Smooth muscle cell (in vitro differentiated cells): ENCODE measurements around the gene IFNL1. TPM values are rescaled to one million over a fixed set of nuclear protein-coding genes. Genes with fewer than 3 reads are reported as not detected.

Source experiments
- DNase-seq: peaks from one replicate; lab custom pipeline; 2025; ENCODE audit not compliant: unreplicated experiment; lab: John Stamatoyannopoulos, UW
- H2AFZ ChIP-seq: fragments of 200-600 bp; sonication (generic); 2 replicates; pipeline ENCODE4 v1.6.0; 2016; ENCODE audit warnings: antibody characterized with exemption, low read depth, mild to moderate bottlenecking
- H3F3A ChIP-seq: fragments of 200-600 bp; sonication (generic); 2 replicates; pipeline ENCODE4 v1.6.0; 2017; ENCODE audit warnings: antibody characterized with exemption, low read depth
- H3K27ac ChIP-seq: fragments of 200-600 bp; sonication (generic); 2 replicates; pipeline ENCODE4 v1.5.1; 2016; ENCODE audit warnings: low read depth, mild to moderate bottlenecking
- H3K27me3 ChIP-seq: fragments of 200-600 bp; sonication (generic); 2 replicates; pipeline ENCODE4 v1.6.1; 2016; ENCODE audit warnings: low read depth, mild to moderate bottlenecking
- H3K36me3 ChIP-seq: fragments of 200-600 bp; sonication (generic); 2 replicates; pipeline ENCODE4 v1.5.1; 2016; ENCODE audit warnings: low read depth
- H3K4me1 ChIP-seq: fragments of 200-600 bp; sonication (generic); 2 replicates; pipeline ENCODE4 v1.5.1; 2016; ENCODE audit warnings: low read depth
- H3K4me2 ChIP-seq: fragments of 200-600 bp; sonication (generic); 2 replicates; pipeline ENCODE4 v1.6.0; 2016; ENCODE audit warnings: mild to moderate bottlenecking
- H3K4me3 ChIP-seq: fragments of 200-600 bp; sonication (generic); 2 replicates; pipeline ENCODE4 v1.5.1; 2016; ENCODE audit warnings: mild to moderate bottlenecking
- H3K79me2 ChIP-seq: fragments of 200-600 bp; sonication (generic); 2 replicates; pipeline ENCODE4 v1.6.0; 2016; ENCODE audit warnings: low read depth, mild to moderate bottlenecking
- H3K9ac ChIP-seq: fragments of 200-600 bp; sonication (generic); 2 replicates; pipeline ENCODE4 v1.6.0; 2016; ENCODE audit warnings: low read depth
- H3K9me3 ChIP-seq: fragments of 200-600 bp; sonication (generic); replicated peaks from 2 replicates; pipeline ENCODE4 v1.5.1; 2016; ENCODE audit warnings: low read depth
- H4K20me1 ChIP-seq: fragments of 200-600 bp; sonication (generic); 2 replicates; pipeline ENCODE4 v1.6.0; 2016; ENCODE audit warnings: low read depth
- CTCF ChIP-seq: fragments of 200-600 bp; sonication (generic); IDR thresholded peaks from 2 replicates; pipeline ENCODE4 v1.5.1; 2017; ENCODE audit warnings: borderline replicate concordance, mild to moderate bottlenecking, antibody characterized with exemption; ENCODE audit not compliant: insufficient read depth, poor library complexity, severe bottlenecking
- WGBS: methylation state at CpG from one replicate; pipeline ENCODE4 v1.1.7; 2016; ENCODE audit warnings: low lambda C conversion rate; 5-methylcytosine and 5-hydroxymethylcytosine counted together
- polyA plus RNA-seq: library from polyadenylated mRNA; unstranded; fragments of >200 nt; fragmentation: Nextera tagmentation; extraction: Ambion mirVana; gene quantifications from 2 replicates; pipeline ENCODE4 v1.2.1, GENCODE V29; 2016
- total RNA-seq: library from RNA; depleted of rRNA; stranded (reverse); fragments of >200 nt; gene quantifications from 2 replicates; pipeline ENCODE4 v1.2.3, GENCODE V29; 2014

IFNL1 gene
- total and polyA plus RNA-seq, 2 experiments from 2014 or later: not detected

- 98% methylated on average over 4 of the region's 4 CpGs for WGBS
- DNase-seq: no peak
- Histone ChIP-seq H3K36me3 (no peaks in the 10 kb centered on the region), H3K27ac (no peak overlapping the region), H3K4me2 (no peak overlapping the region), H3K4me3 (no peak overlapping the region), H3K9me3 (no peaks in the 10 kb centered on the region), H3K9ac (no peak overlapping the region), H3K79me2 (no peaks in the 10 kb centered on the region), H3K27me3 (no peaks in the 10 kb centered on the region), H4K20me1 (no peaks in the 10 kb centered on the region), H3K4me1 (peaks cover 3% of the 10 kb centered on the region), H2AFZ (no peak overlapping the region), H3F3A (no peaks in the 10 kb centered on the region)
- TF ChIP-seq CTCF: no peak
Observed at GRCh38 chr19:39318690-39319089, 22.5 kb downstream of the IFNL1 start.

DNA sequence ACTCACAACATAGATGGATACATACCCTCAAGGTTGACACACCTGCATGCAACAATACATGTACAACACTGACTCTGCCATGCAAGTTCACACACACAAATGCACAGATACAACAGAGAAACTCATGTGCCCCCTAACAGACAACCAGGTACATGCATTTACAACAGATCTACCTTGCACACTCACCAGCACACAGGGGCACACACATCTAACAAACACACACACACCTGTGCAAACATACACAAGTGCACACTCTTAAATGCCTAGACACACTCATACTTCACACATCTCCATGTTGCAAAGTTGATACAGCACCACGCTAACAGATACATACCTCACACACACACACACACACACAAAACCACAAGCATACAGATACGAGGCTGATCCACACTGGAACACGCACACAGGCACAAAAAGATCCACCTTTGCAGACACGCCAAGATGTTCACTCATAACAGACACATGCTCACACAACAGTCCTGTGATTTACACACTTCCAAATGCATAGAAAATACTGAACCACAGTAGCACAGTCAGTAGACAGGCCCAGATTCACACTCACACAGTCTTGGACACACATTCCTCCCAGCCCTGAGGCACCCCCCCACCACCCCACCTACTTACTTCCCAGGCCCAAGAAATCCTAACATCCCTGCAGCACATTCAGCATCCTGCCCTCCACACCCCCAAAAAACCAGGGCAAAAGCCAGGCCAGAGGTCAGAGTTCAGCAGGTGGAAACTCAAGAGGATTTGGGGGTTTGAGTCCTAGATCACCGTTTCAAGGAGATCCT, 23.1 kb downstream of the IFNL1 start:
- no peaks in the 10 kb centered on the region for H3K9me3 ChIP-seq
- peak overlapping the region; percentile 92 for H3K4me2 ChIP-seq

DNA sequence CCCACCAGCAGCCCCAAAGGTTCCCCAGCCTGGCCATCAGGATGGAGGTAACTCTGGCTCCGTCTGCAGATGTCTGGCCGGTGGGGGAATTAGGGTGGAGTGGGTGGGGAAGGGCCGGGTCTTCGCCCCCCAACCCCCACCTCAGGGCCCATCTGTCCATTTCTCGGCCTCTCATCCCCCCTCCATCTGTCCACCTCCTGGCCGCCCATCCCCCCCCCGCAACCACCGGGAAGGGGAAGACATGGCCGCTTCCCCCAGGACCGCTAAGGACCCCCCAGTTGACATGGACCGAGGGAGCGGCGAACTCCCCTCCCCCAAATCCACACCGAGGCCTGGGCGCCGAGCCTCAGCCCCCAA, 23.7 kb downstream of the IFNL1 start:
- Histone ChIP-seq H4K20me1 (no peaks in the 10 kb centered on the region), H3K4me3 (peak overlapping the region; percentile 60), H2AFZ (peak overlapping the region; percentile 82), H3K36me3 (no peaks in the 10 kb centered on the region), H3K4me2 (peak overlapping the region; percentile 92), H3K9me3 (no peaks in the 10 kb centered on the region), H3K27ac (no peak overlapping the region), H3K9ac (no peak overlapping the region), H3K79me2 (no peaks in the 10 kb centered on the region), H3K27me3 (no peaks in the 10 kb centered on the region), H3F3A (no peaks in the 10 kb centered on the region), H3K4me1 (peaks cover 3% of the 10 kb centered on the region)
- TF ChIP-seq CTCF: no peak
- DNase-seq: no peak
- 12% methylated on average over 7 of the region's 16 CpGs for WGBS

More for the DNA sequence above, 23.1 kb downstream of the IFNL1 start:
- WGBS: 86% methylated on average over 5 of the region's 5 CpGs
- TF ChIP-seq CTCF: no peak
- Histone ChIP-seq H2AFZ (no peak overlapping the region), H3K36me3 (no peaks in the 10 kb centered on the region), H3K79me2 (no peaks in the 10 kb centered on the region), H3K27me3 (no peaks in the 10 kb centered on the region), H3K4me1 (peaks cover 3% of the 10 kb centered on the region), H3K4me3 (peak overlapping the region; percentile 60), H4K20me1 (no peaks in the 10 kb centered on the region), H3K9ac (no peak overlapping the region), H3K27ac (no peak overlapping the region), H3F3A (no peaks in the 10 kb centered on the region)
- DNase-seq: no peak
